T-helper 17 cell (primary cell): Measurements from ENCODE around the gene ATPAF1. TPM values are rescaled to one million over a fixed set of nuclear protein-coding genes. Genes with fewer than 3 reads are reported as not detected.
"Not testable (repeated sequence)": the region's sequence is repeated elsewhere in the genome, so short reads cannot be mapped to it uniquely, and the experiment has no call there.

ENCODE experiments used
- ATAC-seq: fragments of 150-1000 bp; cut with Tn5 transposase; 2 replicates; pipeline ENCODE4 v1.10.0; 2021; ENCODE audit warnings: mild to moderate bottlenecking, moderate library complexity
- DNase-seq, 3 donors: peaks; one replicate each; pipeline versions ENCODE4 v3.0.0 to v3.0.0-alpha.2; 2020 to 2021
- H3K9me3 ChIP-seq: one replicate; pipeline ENCODE4 v1.7.0; 2013; ENCODE audit warnings: low read length, mild to moderate bottlenecking; ENCODE audit not compliant: control insufficient read depth, poor library complexity, severe bottlenecking
- H3K27ac Mint-ChIP-seq: one replicate; pipeline ENCODE4 v1.8.0; 2022; ENCODE audit warnings: mild to moderate bottlenecking, moderate library complexity, mixed read lengths
- H3K27me3 Mint-ChIP-seq: one replicate; pipeline ENCODE4 v1.8.0; 2022; ENCODE audit warnings: mixed read lengths
- H3K36me3 Mint-ChIP-seq: one replicate; pipeline ENCODE4 v1.8.0; 2022; ENCODE audit warnings: low read depth, mixed read lengths
- H3K4me1 Mint-ChIP-seq: one replicate; pipeline ENCODE4 v1.8.0; 2022; ENCODE audit warnings: mild to moderate bottlenecking, mixed read lengths
- H3K4me3 Mint-ChIP-seq: one replicate; pipeline ENCODE4 v1.8.0; 2022; ENCODE audit warnings: mild to moderate bottlenecking, moderate library complexity, mixed read lengths
- total RNA-seq, 4 donors: library from RNA in 2 of 4; stranded (reverse) in 2 of 4; gene quantifications; one replicate each; pipeline ENCODE4 v1.2.3 and lab custom pipeline; 2022 to 2026

ATPAF1 gene
- total RNA-seq, 2 donors from 2014 or later, result 19.7 to 21.5 TPM

GRCh38 chr1:46675549-46676314, 7.6 kb upstream of the ATPAF1 start:
- H3K9me3 ChIP-seq, result no peaks in the 10 kb centered on the region
- H3K4me1 Mint-ChIP-seq, result peaks cover 16% of the 10 kb centered on the region
- H3K4me3 Mint-ChIP-seq, result peak overlapping the region; percentile 66
- H3K36me3 Mint-ChIP-seq, result peaks cover 6% of the 10 kb centered on the region
- peak; percentile 79 for ATAC-seq
- peak overlapping the region; percentile 91 for H3K27ac Mint-ChIP-seq
- H3K27me3 Mint-ChIP-seq, result no peaks in the 10 kb centered on the region
- no peak for DNase-seq

DNA sequence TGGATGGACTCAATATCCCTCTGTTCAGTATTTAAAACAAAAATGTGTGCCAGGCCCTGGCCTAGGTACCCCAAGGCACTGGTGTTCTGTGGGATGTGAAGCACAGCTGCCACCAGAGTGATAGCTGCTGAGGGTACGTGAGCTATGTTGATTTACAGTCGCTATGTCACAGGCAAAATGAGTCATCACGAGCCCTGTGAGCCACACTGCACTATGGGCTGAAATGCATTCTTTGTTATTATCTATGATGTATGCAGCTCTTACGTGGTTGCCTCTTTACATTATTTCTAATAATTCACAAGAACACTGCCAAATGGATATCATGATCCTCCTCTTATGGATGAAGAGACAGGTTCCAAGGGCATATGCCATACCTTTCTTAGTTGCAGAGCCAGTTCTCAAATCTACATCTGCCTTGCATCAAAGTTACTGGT, 5.6 kb upstream of the ATPAF1 start:
- Mint-ChIP-seq H3K27me3 (no peaks in the 10 kb centered on the region), H3K27ac (peak overlapping the region; percentile 91), H3K36me3 (peaks cover 2% of the 10 kb centered on the region)

GRCh38 chr1:46672696-46673095, 4.5 kb upstream of the ATPAF1 start:
- peaks cover 16% of the 10 kb centered on the region for H3K4me1 Mint-ChIP-seq
- H3K9me3 ChIP-seq, result no peaks in the 10 kb centered on the region
- no peak for ATAC-seq
- DNase-seq, result no peak
- no peaks in the 10 kb centered on the region for H3K27me3 Mint-ChIP-seq
- no peak overlapping the region for H3K4me3 Mint-ChIP-seq
- H3K27ac Mint-ChIP-seq, result peak overlapping the region; percentile 66
- H3K36me3 Mint-ChIP-seq, result peaks cover 2% of the 10 kb centered on the region

More for the DNA sequence above, 5.6 kb upstream of the ATPAF1 start:
- no peak for DNase-seq
- no peak for ATAC-seq
- H3K9me3 ChIP-seq, result no peaks in the 10 kb centered on the region
- Mint-ChIP-seq H3K4me1 (peaks cover 16% of the 10 kb centered on the region), H3K4me3 (no peak overlapping the region)

DNA sequence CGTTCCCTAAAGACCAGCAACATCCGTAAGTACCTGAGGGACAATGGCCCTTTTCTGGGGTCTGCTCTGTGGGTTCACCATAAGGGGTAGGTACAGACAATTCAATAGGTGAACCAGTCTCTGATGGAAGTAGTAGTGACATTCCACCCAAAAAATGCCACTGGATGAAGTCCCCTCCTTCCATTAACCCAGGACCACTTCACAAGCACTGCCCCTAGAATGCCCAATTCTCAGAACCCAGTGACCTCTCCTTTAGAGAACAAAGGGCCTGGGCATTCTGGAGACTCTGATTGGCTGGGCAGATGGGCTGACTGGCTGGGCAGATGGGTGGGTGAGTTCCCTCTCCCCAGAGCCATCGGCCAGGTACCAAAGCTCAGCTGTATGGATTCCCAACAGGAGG, 3.4 kb upstream of the ATPAF1 start, which contains the start of gene TEX38:
Gene TEX38 (plus strand): TSS at position 301 of the 400 bp plus-strand sequence. CDS start 81 bp downstream, at position 382.
- peaks cover 21% of the 10 kb centered on the region for H3K4me1 Mint-ChIP-seq
- H3K36me3 Mint-ChIP-seq, result peaks cover 2% of the 10 kb centered on the region

GRCh38 chr1:46670134-46670533, 2.0 kb upstream of the ATPAF1 start:
- H3K9me3 ChIP-seq, result no peaks in the 10 kb centered on the region
- DNase-seq (no peak), ATAC-seq (no peak)
- peaks cover 2% of the 10 kb centered on the region for H3K36me3 Mint-ChIP-seq
- H3K27ac Mint-ChIP-seq, result no peak overlapping the region
- H3K4me1 Mint-ChIP-seq, result peaks cover 12% of the 10 kb centered on the region
- no peaks in the 10 kb centered on the region for H3K27me3 Mint-ChIP-seq
- H3K4me3 Mint-ChIP-seq, result no peak overlapping the region

More for the DNA sequence above, 3.4 kb upstream of the ATPAF1 start, which contains the start of gene TEX38:
- Mint-ChIP-seq H3K27me3 (no peaks in the 10 kb centered on the region), H3K4me3 (no peak within 1 kb of the TSS), H3K27ac (peak within 1 kb of the TSS; percentile 66)
- no peak for ATAC-seq
- DNase-seq, result no peak
- no peaks in the 10 kb centered on the region for H3K9me3 ChIP-seq

DNA sequence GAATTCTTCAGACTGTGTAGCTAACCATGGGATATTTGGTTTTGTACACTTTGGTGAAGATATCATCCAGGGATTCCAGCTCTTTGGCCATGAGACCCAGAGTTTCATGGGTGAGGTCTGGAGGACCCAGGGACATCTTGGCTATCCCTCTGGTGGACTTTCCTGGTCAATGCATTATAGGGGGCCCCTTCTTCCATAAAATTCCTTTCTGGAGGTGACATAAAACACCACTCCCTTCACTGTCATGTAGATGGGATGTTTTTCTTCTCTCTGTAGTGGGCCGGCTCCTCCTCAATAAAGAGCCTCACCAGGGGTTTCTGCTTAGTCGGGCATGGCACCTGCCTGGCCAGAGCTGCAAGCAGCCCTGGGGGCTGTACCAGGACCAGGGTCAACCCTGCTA, 2.2 kb downstream of the ATPAF1 start:
- Mint-ChIP-seq H3K27ac (peak overlapping the region; percentile 80), H3K4me3 (peak overlapping the region; percentile 89), H3K36me3 (peaks cover 2% of the 10 kb centered on the region), H3K4me1 (peaks cover 15% of the 10 kb centered on the region), H3K27me3 (no peaks in the 10 kb centered on the region)
- DNase-seq (no peak), ATAC-seq (no peak)
- H3K9me3 ChIP-seq, result no peaks in the 10 kb centered on the region

- H3K4me3 Mint-ChIP-seq, H3K36me3 Mint-ChIP-seq, H3K27me3 Mint-ChIP-seq, ATAC-seq, DNase-seq, H3K27ac Mint-ChIP-seq, H3K9me3 ChIP-seq: not testable (repeated sequence)
- H3K4me1 Mint-ChIP-seq, result peaks cover 15% of the 10 kb centered on the region
Observed at GRCh38 chr1:46662919-46663318, 5.2 kb downstream of the ATPAF1 start.

- H3K27me3 Mint-ChIP-seq, H3K36me3 Mint-ChIP-seq, H3K9me3 ChIP-seq, H3K4me1 Mint-ChIP-seq, H3K4me3 Mint-ChIP-seq, ATAC-seq, DNase-seq: not testable (repeated sequence)
- peak overlapping the region; percentile 67 for H3K27ac Mint-ChIP-seq
Observed at GRCh38 chr1:46660116-46660515, 8.0 kb downstream of the ATPAF1 start.

- Mint-ChIP-seq H3K36me3 (peaks cover 10% of the 10 kb centered on the region), H3K27me3 (no peaks in the 10 kb centered on the region), H3K4me3 (no peak overlapping the region), H3K4me1 (no peaks in the 10 kb centered on the region), H3K27ac (peak overlapping the region; percentile 67)
- no peaks in the 10 kb centered on the region for H3K9me3 ChIP-seq
- no peak for ATAC-seq
- DNase-seq, result no peak
Observed at GRCh38 chr1:46659307-46659870, 8.8 kb downstream of the ATPAF1 start.

- ATAC-seq (no peak), DNase-seq (no peak)
- Mint-ChIP-seq H3K4me1 (peaks cover 2% of the 10 kb centered on the region), H3K27ac (no peak overlapping the region), H3K4me3 (no peak overlapping the region), H3K36me3 (peaks cover 10% of the 10 kb centered on the region), H3K27me3 (no peaks in the 10 kb centered on the region)
- no peaks in the 10 kb centered on the region for H3K9me3 ChIP-seq
Observed at GRCh38 chr1:46657775-46658174, 10.4 kb downstream of the ATPAF1 start.

- Mint-ChIP-seq H3K27ac (no peak overlapping the region), H3K4me1 (peaks cover 2% of the 10 kb centered on the region), H3K36me3 (peaks cover 16% of the 10 kb centered on the region), H3K4me3 (no peak overlapping the region), H3K27me3 (no peaks in the 10 kb centered on the region)
- ATAC-seq (no peak), DNase-seq (no peak)
- H3K9me3 ChIP-seq, result no peaks in the 10 kb centered on the region
Observed at GRCh38 chr1:46656643-46657042, 11.5 kb downstream of the ATPAF1 start.

GRCh38 chr1:46655848-46656247, 12.3 kb downstream of the ATPAF1 start:
- Mint-ChIP-seq H3K27me3 (no peaks in the 10 kb centered on the region), H3K36me3 (peaks cover 16% of the 10 kb centered on the region), H3K4me3 (no peak overlapping the region), H3K27ac (no peak overlapping the region), H3K4me1 (peaks cover 2% of the 10 kb centered on the region)
- DNase-seq, result no peak
- no peaks in the 10 kb centered on the region for H3K9me3 ChIP-seq
- no peak for ATAC-seq

DNA sequence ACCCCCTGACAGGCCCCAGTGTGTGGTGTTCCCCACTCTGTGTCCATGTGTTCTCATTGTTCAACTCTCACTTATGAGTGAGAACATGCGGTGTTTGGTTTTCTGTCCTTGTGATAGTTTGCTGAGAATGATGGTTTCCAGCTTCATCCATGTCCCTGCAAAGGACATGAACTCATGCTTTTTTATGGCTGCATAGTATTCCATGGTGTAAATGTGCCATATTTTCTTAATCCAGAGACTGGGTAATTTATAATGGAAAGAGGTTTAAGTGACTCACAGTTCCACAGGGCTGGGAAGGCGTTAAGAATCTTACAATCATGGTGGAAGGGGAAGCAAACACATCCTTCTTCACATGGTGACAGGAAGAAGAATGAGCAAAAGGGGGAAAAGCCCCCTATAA, 13.5 kb downstream of the ATPAF1 start:
- H3K27ac Mint-ChIP-seq, DNase-seq, H3K4me1 Mint-ChIP-seq, H3K27me3 Mint-ChIP-seq, ATAC-seq, H3K4me3 Mint-ChIP-seq, H3K9me3 ChIP-seq: not testable (repeated sequence)
- peaks cover 16% of the 10 kb centered on the region for H3K36me3 Mint-ChIP-seq
